ENCODE results near the gene PADI3.

- no peak for TF ChIP-seq CTCF (IDR thresholded peaks at IDR 0.05)
- no peak for TF ChIP-seq POLR2AphosphoS5 (IDR thresholded peaks at IDR 0.05)
- no peak for TF ChIP-seq POLR2A (IDR thresholded peaks at IDR 0.05)
- no peak for TF ChIP-seq EP300 (IDR thresholded peaks at IDR 0.05)
Observed at GRCh38 chr1:17277511-17278159, 28.7 kb downstream of the PADI3 start.
